PC-9 (cell line): ENCODE data around the gene TRMT1.

ENCODE experiments used
- EZH2 ChIP-seq: fragments of 200-600 bp; sonication (generic); IDR thresholded peaks from 2 replicates; pipeline ENCODE4 v1.8.0; 2017; ENCODE audit warnings: antibody characterized with exemption, low read depth
- TF ChIP-seq, protein P1 (sequence below): fragments of 200-600 bp; sonication (generic); conservative IDR thresholded peaks from 2 replicates; pipeline ENCODE4 v1.6.1; 2017; ENCODE audit warnings: mixed run types, antibody characterized with exemption, mild to moderate bottlenecking, moderate library complexity

DNA sequence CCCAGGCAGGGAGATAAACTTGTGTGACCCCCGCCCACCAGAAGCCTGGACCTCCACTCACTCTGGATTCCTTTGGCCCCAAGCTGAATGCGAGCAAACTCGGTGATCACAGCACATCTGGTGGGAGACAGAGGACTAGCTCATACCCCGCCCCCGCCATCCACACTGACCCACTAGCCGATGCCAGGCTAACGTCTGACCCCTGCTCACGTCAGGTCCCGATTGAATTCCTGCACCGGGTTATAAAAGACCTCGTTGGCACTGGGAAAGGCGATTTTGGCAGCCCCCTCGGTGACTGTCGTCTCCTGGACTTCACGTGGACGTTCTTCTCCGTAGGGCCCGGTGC lies 631 bp downstream of the TRMT1 start:
- TF ChIP-seq EZH2 = no peak
- TF ChIP-seq, protein P1, sequence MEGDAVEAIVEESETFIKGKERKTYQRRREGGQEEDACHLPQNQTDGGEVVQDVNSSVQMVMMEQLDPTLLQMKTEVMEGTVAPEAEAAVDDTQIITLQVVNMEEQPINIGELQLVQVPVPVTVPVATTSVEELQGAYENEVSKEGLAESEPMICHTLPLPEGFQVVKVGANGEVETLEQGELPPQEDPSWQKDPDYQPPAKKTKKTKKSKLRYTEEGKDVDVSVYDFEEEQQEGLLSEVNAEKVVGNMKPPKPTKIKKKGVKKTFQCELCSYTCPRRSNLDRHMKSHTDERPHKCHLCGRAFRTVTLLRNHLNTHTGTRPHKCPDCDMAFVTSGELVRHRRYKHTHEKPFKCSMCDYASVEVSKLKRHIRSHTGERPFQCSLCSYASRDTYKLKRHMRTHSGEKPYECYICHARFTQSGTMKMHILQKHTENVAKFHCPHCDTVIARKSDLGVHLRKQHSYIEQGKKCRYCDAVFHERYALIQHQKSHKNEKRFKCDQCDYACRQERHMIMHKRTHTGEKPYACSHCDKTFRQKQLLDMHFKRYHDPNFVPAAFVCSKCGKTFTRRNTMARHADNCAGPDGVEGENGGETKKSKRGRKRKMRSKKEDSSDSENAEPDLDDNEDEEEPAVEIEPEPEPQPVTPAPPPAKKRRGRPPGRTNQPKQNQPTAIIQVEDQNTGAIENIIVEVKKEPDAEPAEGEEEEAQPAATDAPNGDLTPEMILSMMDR = no peak
